ENCODE results near the gene NEDD4. TPM values are rescaled to one million over a fixed set of nuclear protein-coding genes. Genes with fewer than 3 reads are reported as not detected.
"Not testable (repeated sequence)": the region's sequence is repeated elsewhere in the genome, so short reads cannot be mapped to it uniquely, and the experiment has no call there.

NEDD4 gene
- total and polyA plus RNA-seq, 11 donors: 1.8 to 14.8 (median 8.9) TPM

GRCh38 chr15:55791551-55792400 is 201.6 kb downstream of the NEDD4 start:
- Histone ChIP-seq H3K27me3 (no peaks in the 10 kb centered on the region), H3K36me3 (no peaks in the 10 kb centered on the region), H3K9me3 (no peaks in the 10 kb centered on the region), H3K27ac (no peak overlapping the region), H3K4me1 (no peaks in the 10 kb centered on the region), H3K4me3 (no peak overlapping the region)
- TF ChIP-seq CTCF (IDR thresholded peaks at IDR 0.05) (no peak), POLR2A (IDR thresholded peaks at IDR 0.05) (no peak)
- intact Hi-C loops (cut with DNase I): loop anchor here in 1 of 10 donors (10.0 kb wide), 1 partner anchor 53 kb away; no protein-coding TSS in a partner anchor
- WGBS, 4 donors: 84 to 89% (median 89%) methylated on average over 3 of the region's 3 CpGs
- no peak for DNase-seq
- no peak for ATAC-seq

GRCh38 chr15:55789066-55789660 is 204.2 kb downstream of the NEDD4 start:
- ATAC-seq (no peak), DNase-seq (peak in 1 of 5 donors; percentile 26)
- Histone ChIP-seq H3K4me1 (no peaks in the 10 kb centered on the region), H3K4me3 (no peak overlapping the region), H3K36me3 (no peaks in the 10 kb centered on the region), H3K9me3 (no peaks in the 10 kb centered on the region), H3K27ac (no peak overlapping the region), H3K27me3 (no peaks in the 10 kb centered on the region)
- TF ChIP-seq CTCF (IDR thresholded peaks at IDR 0.05): peak; percentile 26 to 58 (median 51)
- TF ChIP-seq POLR2A (IDR thresholded peaks at IDR 0.05): no peak
- WGBS, 4 donors: 81 to 89% (median 83%) methylated on average over 8 of the region's 8 CpGs
- intact Hi-C loops (cut with DNase I): loop anchor here in 1 of 10 donors (2.0 kb wide), 1 partner anchor 58 kb away; no protein-coding TSS in a partner anchor

- ATAC-seq: no peak
- 68 to 90% (median 83%) methylated on average over 3 of the region's 3 CpGs for WGBS, 4 donors
- Histone ChIP-seq H3K4me3 (no peak overlapping the region), H3K4me1 (no peaks in the 10 kb centered on the region), H3K27ac (no peak overlapping the region), H3K36me3 (no peaks in the 10 kb centered on the region), H3K9me3 (peaks cover 0 to under 1% (median 0%) of the 10 kb centered on the region in 12 donors), H3K27me3 (no peaks in the 10 kb centered on the region)
- DNase-seq: no peak
- TF ChIP-seq CTCF (IDR thresholded peaks at IDR 0.05): no peak
- TF ChIP-seq POLR2A (IDR thresholded peaks at IDR 0.05): no peak
- intact Hi-C loops (cut with DNase I): no loop called here
Observed at GRCh38 chr15:55786341-55786740, 207.1 kb downstream of the NEDD4 start.

- H3K4me3 ChIP-seq; DNase-seq; H3K9me3 ChIP-seq; H3K27ac ChIP-seq; ATAC-seq; H3K4me1 ChIP-seq; H3K27me3 ChIP-seq; H3K36me3 ChIP-seq; intact Hi-C loops (cut with DNase I): not testable (repeated sequence)
- 89 to 93% (median 91%) methylated on average over 9 of the region's 9 CpGs for WGBS, 4 donors
Observed at GRCh38 chr15:55785593-55785992, 207.8 kb downstream of the NEDD4 start.
